ENCODE measurements around the gene COQ5. TPM values are rescaled to one million over a fixed set of nuclear protein-coding genes. Genes with fewer than 3 reads are reported as not detected.

Gene COQ5
- total RNA-seq, 1 donor = 15.3 TPM

DNA sequence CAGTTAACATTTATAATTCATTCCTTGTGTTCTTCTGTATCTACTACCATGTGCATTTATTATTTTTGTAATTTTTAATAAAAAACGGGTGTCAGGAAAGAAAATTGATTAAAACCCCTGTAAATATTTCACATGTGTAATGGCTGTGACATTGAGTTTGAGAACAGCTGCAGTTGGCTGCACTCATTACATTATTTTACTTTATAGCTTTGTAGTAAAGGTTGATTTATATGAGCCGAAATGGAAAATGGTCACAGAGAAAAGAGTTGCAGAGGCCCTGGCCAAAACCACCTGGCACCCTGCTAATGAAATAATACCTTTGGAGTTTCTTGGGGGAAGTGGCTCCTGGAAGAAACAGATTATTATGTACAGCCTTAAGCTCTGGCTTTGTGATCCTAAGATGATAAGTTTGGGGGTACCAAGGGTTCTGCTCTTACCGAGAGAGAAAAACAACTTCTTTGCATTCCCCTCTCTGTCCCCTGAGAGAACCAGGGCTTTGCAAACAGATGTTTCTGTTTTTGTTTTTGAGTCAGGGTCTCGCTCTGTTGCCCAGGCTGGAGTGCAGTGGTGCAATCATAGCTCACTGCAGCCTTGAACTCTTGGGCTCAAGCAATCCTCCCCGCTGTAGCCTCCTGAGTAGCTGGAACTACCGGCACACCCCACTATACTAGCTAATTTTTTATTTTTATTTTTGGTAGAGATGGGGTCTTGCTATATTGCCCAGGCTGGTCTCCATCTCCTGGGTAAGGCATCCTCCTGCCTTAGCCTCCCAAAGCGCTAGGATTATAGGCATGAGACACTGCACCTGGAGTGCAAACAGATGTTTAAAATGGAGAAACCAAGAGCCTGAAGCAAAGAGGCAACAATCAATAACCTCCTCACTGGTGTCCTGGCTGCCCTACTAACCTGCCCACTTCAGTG, 42.7 kb downstream of the COQ5 start:
- no peak for DNase-seq (ENCODE audit: low read depth in 2 of 3, low spot score in 2 of 3)

DNA sequence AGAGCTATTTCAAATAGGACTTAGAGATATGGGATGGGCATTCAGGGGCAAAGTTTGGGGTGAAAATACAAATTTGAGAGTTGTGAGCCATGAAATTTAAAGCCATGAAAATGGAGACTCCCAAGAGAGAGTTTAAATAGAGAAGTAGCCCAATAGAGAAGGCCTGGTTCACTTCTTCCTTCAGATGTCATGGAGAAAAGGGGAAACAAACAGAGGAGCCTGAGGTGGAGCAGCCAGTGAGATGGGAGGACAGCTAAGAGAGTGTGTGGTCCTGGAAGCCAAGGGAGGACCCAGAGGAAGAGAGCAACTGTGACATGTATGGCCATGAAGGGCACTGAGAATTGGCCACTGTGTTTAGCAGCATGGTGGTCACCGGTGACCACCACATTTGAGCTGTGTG, 45.3 kb downstream of the COQ5 start:
- no peak for DNase-seq (ENCODE audit: low read depth in 2 of 3, low spot score in 2 of 3)

GRCh38 chr12:120481022-120481767, 47.8 kb downstream of the COQ5 start:
- DNase-seq (ENCODE audit: low read depth in 2 of 3, low spot score in 2 of 3) = peak in 1 of 3 donors; percentile 23

GRCh38 chr12:120480211-120480610, 48.7 kb downstream of the COQ5 start:
- DNase-seq (ENCODE audit: low read depth in 2 of 3, low spot score in 2 of 3) = no peak

- no peak for DNase-seq (ENCODE audit: low read depth in 2 of 3, low spot score in 2 of 3)
Observed at GRCh38 chr12:120479458-120479857, 49.5 kb downstream of the COQ5 start.

DNA sequence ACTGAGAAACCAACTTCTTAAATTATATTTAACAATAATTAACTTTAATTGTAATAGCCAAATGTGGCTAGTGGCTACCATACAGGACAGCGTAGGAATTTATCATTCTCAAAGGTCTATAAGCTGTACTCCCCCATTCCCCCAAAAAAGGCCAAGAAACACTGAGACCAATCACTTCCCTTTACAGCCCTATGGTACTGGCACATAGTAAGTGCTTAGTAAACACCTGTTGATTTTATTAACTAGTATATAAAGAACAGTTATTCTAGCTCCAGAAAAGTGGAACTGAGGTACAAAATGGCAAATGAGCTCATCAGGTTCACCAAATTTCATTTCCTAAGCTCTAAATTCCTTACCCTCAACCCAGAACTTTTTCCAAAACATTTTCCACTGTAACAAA, 53.3 kb downstream of the COQ5 start:
- no peak for DNase-seq (ENCODE audit: low read depth in 2 of 3, low spot score in 2 of 3)

GRCh38 chr12:120474616-120474960, 54.4 kb downstream of the COQ5 start:
- DNase-seq (ENCODE audit: low read depth in 2 of 3, low spot score in 2 of 3) = no peak

GRCh38 chr12:120473807-120474615, 54.9 kb downstream of the COQ5 start:
- no peak for DNase-seq (ENCODE audit: low read depth in 2 of 3, low spot score in 2 of 3)

- DNase-seq (ENCODE audit: low read depth in 2 of 3, low spot score in 2 of 3) = no peak
Observed at GRCh38 chr12:120472521-120472920, 56.4 kb downstream of the COQ5 start.

DNA sequence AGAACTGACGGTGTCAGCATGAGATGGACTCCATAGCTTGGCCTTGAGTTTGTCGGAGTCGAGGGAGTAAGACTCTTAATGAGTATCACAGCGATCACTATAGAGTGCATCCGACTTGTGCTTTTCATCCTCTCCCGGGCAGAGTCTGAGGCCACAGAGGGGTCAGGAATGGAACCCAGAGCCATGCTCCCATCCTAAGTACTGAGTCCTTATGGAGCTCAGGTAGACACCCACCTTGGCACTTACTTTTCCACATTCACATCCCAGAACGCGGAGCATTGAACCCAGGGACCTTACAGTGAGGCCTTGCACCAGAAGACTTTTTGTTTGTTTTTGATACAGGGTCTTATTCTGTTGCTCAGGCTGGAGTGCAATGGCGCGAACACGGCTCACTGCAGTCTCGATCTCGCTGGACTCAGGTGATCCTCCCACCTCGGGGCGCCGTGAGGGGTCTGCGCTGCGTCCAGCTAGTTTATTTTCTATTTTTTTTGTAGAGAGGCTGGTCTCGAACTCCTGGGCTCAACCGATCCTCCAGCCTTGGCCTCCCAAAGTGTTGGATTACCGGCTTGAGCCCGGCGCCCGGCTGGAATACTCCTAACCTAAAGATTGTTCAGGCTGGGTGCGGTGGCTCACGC, 58.7 kb downstream of the COQ5 start:
- DNase-seq (ENCODE audit: low read depth in 2 of 3, low spot score in 2 of 3) = no peak

DNA sequence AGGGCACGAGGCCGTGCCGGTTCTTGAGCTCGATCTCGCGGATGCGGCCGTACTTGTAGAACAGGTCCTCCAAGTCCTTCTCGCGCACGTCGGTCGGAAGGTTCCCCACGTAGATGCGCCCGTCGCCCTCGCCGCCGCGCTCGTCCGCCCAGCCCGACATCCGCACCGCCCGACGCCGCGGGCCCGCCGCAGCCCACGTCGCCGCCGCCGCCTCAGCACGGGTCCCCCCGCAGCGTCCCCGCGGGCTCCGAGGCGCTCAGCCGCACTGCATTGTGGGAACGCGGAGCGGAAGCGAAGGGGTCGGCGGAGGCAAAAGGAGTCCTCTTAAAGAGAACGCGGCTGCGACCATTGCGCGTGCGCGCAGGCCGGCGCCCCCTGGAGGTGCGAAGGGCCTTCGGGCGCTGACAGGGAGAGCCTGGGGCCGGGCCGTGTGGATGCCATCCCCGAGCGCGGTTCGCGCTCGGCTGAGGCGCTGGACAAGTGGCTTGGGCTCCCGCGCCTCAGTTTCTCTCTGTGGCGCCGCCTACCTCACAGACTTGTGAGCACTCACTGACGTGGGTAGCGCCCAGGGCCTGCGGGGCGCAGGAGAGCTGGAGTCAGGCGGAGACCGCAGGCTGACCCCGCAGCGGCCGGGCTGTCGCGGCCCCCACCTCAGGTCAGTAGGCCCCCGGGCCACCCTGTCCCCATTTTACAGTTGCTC, 59.4 kb downstream of the COQ5 start, which contains the start of gene SRSF9:
Gene SRSF9 (minus strand): TSS at position 299 of the 700 bp plus-strand sequence. CDS start 139 bp downstream, at position 160.
- peak; percentile 98 to 99 (median 99) for DNase-seq (ENCODE audit: low read depth in 2 of 3, low spot score in 2 of 3)

GRCh38 chr12:120468821-120469449, 60.0 kb downstream of the COQ5 start:
- peak in 2 of 3 donors; percentile 60 to 76 for DNase-seq (ENCODE audit: low read depth in 2 of 3, low spot score in 2 of 3)

GRCh38 chr12:120468325-120468820, 60.6 kb downstream of the COQ5 start:
- no peak for DNase-seq (ENCODE audit: low read depth in 2 of 3, low spot score in 2 of 3)

- DNase-seq (ENCODE audit: low read depth in 2 of 3, low spot score in 2 of 3) = no peak
Observed at GRCh38 chr12:120467439-120467838, 61.5 kb downstream of the COQ5 start.

- peak in 2 of 3 donors; percentile 62 to 74 for DNase-seq (ENCODE audit: low read depth in 2 of 3, low spot score in 2 of 3)
Observed at GRCh38 chr12:120466560-120467315, 62.2 kb downstream of the COQ5 start.

DNA sequence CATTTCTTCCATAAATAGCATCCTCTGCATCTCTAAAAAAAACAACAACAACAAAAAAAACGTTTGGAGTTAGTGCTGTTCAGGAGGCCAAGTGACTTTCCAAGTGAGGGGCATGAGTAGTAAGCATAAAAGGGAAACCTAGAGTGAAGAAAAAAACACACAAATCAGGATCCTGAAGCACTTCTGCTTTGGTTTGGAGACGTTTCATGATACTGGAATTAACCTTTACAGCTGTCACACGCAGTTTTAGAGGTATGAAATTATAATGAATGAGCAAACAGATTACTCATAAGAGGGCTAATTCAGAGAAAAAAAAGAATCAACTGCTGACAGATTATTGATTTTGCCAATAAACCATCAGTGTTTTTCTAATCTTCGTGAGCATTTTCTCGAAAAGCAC, 63.2 kb downstream of the COQ5 start:
- no peak for DNase-seq (ENCODE audit: low read depth in 2 of 3, low spot score in 2 of 3)

- DNase-seq (ENCODE audit: low read depth in 2 of 3, low spot score in 2 of 3) = no peak
Observed at GRCh38 chr12:120463712-120464111, 65.2 kb downstream of the COQ5 start.

DNA sequence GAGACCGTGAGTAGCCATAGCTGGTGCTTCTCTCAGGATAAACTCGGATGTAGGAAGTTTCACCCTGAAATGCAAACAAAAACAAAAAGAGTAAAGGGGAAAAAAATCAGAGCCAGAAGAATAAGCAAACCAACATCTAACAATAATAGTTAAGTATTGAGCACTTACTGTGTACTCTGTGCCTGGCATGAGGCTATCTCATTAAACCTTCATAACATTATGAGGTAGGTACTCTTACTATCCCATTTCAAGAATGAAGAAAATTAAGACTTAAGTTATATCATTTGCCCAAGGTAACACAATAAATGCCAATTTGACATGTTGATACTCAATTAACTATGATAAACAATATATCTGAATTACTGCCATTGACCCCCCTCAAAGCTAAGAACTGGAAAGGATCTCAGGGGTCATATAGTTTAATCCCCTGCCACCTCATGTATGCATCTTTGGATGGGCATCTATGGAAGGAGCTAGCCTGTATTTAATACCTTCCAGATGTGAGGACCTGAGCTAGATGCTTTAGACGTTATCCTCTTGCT, 66.8 kb downstream of the COQ5 start:
- DNase-seq (ENCODE audit: low read depth in 2 of 3, low spot score in 2 of 3) = no peak
